HG03469 (cell line): ENCODE results near the gene TBC1D16.

Source experiments
- ATAC-seq: cut with Tn5 transposase; IDR thresholded peaks from one replicate; pipeline ENCODE4 v1.9.1; 2021; ENCODE audit warnings: mild to moderate bottlenecking, moderate library complexity, moderate number of reproducible peaks; ENCODE audit not compliant: unreplicated experiment

Gene TBC1D16

DNA sequence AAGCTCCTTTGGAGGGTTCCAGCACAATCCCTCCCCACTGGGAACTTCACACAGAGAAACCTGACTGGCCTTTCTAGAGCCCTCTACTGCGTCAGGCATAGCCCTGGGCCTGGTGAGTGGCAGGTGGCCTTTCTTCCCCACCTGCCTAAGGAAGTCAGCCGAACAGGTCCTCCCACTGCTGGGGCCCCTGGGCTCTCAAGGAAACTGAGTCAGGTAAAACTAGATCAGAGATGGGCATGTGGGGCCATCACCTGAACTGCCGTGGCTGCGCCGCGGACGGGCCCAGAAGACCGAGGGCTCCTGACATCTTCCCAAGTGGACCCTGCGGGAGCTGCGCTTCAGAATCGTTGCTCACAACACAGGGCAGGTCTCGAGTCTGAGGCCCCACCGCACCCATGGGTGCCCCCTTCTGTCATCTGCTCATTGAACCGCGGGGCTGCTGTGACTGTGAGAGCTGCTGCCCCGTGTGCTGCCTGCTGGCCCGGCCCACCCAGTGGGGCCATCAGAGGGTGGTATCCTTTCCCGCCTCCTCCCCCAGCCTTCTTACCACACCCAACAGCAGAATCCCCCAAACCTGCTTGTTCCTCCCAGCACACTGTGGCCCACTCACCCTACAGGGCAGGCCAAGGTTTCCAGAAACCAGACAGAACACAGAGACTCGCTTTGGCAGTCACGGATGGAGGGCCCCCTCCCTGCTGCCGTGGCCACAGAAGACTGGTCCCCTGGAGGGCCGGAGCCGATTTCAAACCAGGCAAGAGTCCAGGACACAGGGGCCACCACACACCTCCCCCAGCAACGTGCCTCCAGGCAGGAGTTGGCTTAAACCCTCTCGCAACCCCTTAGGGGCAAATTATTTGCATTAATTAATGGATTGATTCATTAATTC, 81.1 kb downstream of the TBC1D16 start:
- no peak for ATAC-seq

DNA sequence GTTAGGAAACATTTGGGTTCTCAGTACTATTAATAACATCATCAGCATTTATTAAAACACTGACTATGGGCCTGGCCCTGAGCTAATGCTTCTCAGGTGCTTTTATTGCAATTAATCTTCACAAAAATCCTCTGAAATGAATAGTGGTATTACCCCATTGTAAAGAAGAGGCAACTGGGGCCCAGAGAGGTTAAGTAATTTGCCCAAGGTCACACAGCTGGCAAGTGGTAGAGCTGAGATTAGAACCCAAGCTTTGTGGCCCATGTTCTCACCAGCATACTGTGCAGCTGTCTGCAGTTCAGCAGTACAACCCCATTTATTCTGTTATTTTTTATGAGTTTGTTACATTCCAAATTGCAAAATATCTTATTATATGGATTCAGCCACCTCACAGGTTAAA, 82.3 kb downstream of the TBC1D16 start:
- ATAC-seq, result no peak

DNA sequence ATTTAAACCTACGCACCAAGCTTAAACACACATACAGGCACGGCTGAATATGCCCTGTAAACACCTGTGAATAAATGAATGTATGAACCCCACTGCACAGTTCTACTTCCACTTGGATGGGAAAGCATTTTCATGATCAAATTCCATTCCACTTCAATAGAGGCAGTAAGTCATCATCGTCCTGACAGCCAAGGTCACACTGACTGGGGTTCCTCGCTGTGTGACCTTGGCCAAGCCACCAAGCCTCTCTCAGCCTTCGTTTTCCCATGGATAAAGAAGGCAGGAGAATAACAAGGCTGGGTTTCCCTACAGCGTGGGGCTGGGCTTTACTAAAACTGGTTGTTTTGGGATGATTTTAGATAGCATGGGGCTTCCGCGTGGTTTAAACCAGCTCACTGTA, 82.8 kb downstream of the TBC1D16 start:
- no peak for ATAC-seq

DNA sequence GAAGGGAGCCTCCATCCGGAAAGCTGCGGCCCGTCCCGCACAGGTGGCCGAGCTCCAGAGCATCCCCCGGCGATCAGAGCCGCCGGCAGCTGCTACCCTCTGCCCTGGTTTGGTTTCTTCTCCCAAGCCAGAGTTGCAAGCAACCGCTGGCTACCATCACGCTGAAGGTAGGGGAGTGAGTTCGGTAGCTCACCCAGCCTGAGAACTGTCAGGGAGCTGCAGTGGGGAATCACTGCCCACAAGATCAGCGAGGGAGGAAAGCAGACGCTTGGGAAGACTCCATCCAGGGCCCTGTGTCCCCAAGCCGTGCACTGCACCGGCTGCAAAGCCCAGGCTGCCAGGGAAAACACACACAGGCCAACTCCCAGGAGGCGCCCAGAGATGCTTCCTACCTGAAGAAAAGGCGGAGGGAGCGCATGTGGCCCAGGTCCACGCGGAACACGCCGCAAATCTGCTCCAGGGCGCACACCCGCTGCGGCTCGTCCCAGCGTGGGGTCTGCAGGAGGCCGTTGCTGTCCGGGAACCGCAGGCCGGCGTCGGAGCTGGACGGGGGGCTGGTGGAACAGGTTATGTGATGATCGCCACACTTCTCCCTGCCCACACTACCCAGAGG, 83.3 kb downstream of the TBC1D16 start:
- no peak for ATAC-seq

DNA sequence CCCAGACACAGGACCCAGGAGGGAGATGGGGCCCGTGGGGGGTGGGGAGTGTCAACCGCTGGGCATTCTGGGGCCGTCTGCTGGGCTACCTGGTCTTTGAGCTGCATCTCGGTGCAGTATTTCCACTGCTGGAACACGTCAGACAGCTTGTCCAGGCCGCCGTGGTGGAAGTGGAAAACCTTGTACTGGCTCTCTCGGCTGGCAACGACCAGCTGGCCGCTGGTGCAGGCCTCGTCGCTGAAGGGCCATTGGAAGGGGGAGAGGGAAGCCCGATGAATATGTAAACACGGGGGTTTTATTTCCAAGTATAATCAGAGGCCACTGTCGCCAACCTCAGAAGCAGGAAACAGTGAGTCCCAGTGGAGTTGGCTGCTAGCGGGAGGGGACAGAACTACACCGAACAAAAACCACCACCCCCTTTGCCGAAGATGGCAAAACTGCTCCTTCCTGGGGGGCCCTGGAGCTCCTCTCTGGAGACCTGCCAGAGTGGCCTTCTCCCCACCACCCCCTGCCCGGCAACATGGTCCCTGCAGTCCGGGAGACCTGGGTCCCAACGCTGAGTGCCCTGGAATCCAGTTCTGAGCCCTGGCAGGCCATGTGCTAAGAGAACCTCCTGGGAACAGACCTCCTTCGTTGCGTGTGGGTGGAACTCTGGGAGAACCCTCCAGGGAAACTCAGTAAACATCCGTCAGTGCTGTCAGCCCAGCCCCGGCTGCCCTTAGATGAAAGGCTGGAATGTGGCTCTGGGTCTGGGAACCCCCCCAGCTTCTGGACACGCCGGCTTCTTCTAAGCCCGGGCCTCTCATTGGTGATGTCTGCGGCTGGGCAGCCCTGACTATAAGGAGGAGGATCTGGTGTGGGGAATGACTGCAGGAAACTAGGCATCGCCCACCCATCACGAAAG, 84.1 kb downstream of the TBC1D16 start:
- no peak for ATAC-seq

DNA sequence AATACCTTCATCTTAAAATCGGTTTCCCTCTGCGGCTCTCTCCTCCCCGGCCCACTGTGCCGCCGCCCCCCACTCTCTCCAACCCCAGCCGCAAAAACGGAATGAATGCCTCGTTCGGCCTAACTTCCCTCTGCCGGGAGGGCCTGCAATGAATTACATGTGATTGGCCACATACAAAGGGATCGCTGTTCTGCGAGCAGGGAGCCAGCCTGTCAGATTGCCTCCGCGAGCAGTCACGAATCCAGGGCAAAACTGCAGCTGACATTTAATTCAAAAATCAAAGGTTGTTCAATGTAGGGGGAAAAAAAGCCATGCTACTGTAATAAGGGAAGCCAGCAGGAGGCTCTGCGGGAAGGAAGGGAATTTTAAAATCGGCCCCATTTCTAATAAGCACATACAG, 84.9 kb downstream of the TBC1D16 start:
- ATAC-seq, result no peak

DNA sequence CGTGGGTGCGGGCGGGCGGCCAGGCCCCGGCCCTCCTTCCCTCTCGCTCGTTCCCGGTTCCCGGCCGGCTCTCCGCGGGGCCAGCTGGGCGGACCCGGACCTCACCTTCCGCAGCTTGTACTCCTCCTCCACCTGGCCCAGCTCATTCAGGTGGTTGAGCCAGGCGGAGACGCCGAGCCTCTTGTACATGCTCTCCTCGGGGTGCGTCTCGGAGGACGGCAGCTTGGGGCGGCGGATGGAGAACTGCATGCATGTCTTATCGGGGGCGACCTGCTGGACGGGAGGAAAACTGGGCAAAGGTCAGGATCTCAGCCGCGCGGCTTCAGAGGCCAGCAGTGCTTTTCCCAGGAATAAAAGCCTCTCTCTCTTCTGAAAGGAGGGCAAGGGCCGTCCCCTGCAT, 85.4 kb downstream of the TBC1D16 start:
- no peak for ATAC-seq

DNA sequence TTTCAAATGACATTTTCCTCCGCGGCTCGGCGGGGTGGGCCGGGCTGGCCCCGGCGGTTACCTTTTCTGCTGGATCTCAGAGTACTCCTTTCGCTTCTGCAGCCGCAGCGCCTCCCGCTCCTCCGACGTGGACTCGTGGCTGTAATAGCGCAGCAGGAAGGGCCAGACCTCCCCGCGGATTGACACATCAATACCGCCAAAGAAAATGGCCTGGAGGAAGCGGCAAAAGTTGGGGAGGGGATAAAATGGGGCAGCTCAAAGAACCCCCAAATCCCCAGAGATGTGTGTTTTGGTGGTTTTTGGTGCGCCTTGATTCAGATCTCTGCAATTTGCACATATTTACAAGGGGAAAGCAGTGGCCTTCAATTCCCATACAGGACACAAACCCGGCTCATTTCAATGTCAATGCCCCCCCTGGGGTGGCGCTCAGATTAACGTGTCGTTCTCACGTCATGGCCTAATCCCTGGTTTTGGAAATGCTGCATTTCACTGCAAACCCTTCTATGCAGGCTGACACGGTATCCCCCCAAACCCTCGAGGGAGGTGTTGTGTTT, 85.9 kb downstream of the TBC1D16 start:
- no peak for ATAC-seq

DNA sequence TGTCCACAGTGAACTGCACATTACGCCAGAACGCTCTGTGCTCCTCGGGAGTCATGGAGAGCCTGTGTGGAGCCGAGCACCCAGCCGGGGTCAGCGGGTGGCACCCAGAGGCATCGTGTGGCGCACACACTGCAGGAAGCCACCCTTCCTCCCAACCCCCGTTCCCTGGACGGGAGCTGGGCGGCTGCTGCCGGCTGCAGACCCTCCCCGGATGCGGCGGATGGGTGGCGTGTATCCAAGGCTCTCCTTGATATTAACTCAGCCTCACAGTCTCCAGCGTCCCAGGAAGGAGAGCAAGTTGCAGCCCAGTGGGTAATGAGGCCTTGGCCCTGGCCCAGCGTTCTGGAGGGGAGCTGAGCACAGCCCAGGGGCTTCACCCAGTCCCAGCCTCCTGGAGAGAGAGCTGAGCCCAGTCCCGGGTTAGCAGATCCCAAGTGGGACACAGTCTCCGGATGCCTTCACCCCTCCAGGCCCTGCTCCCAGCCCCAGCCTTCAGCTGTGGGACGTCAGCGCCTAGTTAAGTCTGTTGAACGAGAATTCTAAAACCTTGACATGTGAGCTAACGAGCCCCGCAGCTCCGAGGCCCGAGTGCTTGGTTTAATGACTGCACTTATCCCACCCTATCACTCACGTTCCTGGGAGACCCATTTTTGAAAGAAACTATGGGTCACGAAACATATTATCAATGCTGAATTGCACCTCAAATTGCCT, 86.6 kb downstream of the TBC1D16 start:
- ATAC-seq, result no peak

DNA sequence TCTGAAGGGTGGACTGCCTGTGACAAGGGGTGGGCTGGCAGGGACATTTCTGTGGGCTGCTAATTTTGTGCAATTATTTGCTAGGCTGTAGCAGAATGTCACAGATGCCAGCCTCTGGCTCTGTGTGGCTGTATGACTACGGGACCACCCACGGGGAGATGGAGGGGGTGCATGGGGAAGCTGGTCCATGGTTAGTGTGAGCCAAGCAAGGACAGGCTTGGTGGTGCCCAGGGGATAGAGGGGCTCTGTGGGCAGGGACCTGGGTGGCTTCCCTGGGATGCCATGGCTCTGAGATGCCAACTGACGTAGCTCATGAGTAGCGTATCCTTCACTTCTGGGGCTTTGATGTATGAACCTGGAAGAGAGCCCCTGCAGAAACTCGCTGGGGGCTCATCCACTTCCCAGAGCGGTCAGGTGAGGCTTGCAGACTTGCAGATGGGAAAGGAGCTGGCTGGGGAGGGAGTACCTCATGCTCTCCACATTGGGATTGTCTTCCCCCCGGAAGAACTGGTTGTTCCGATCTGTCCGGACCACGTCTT, 87.2 kb downstream of the TBC1D16 start:
- no peak for ATAC-seq

DNA sequence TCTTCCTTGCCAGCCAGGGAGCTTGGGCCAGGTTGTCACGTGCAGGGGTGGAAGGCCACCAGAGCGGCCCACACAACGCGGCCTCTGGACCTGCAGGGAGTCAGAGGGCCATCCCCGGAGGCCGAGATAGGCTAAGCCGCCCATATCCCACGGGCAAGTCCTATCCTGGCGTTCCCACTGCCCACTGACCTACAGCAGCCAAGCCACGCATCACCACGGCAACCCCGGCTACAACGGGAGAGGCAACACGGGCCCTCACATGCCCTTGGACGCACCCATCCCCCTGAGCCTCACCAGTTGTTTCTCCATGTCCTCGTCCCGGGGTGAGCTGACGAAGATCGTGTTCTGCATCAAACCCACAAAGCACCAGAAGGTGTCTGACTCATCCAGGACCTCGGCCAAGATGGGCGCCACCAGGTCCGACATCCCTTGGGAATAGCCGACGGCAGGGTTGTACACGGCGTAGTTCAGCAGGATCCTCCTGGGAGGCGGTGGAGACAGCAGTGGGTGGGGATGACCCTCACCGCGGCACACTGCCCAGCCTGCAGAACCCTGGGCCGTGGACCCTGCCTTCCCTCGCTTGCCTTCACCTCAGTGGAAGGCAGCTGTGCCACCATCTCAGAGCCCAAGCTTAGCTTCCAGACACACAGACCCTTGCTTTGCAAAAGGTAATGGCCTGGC, 88.2 kb downstream of the TBC1D16 start:
- ATAC-seq, result no peak

DNA sequence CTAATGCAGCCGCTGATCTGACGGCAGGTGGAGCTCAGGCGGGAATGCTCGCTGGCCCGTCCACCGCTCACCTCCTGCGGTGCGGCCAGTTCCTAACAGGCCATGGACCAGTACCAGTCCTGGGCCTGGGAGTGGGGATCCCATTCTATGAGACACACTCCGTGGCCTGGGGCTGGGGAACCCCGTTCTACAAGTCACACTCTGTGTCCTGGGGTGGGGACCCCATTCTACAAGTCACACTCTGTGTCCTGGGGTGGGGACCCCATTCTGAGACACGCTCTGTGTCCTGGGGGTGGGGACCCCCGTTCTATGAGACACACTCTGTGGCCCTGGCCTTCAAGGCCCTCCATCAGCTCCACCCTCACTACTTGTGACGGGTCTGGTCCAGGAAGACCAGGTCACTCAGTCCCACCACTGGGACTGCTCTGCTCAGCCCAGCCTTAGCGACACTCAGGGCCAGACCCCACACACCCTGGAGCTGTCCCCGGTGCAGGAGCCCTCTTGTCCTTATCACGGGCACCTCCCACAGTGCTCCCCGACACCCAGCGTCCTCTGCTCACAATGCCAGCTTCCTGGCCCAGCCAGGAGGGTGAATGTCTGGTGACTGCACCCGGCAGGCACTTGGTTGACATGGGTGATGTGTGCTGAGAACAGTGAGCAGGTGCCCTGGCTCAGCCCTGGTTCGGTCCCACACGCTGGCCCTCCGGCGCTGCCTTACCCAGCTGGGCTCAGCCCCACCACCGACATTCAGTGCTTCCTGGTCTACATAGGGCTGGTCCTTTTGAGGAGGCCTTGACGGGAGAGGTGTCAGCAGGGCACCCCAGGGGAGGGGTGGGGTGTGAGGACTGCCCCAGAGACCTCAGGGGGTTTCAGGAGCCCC, 89.1 kb downstream of the TBC1D16 start:
- ATAC-seq, result no peak

DNA sequence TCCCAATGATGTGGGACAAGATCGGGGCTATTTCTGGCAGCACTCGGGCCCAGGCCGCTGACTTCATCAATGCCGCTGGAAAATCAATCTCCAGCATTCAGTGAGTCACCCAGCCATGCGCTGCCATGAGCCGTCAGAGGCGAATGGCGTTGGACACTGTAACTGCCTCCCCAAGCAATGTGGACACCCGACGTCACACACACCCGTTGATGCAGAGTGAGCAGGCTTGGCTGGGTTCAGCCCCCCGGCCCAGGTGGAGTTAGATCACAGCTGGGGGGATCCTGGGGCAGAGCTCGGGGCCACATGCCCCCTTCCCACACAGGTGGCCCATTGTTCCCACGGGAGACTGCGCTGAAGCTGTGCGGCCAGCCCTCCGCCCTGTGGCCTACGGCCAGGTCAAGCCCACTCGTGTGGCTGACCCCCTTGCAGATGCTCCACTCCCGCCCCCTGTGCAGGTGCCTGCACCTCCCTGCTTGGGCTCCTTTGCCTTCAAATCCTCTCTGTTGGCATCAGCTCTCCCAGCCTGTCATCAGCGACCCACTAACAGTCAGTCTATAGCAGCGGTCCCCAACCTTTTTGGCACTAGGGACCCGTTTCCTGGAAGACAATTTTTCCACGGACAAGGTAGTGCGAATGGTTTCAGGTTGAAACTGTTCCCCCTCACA, 89.9 kb downstream of the TBC1D16 start:
- ATAC-seq, result no peak

DNA sequence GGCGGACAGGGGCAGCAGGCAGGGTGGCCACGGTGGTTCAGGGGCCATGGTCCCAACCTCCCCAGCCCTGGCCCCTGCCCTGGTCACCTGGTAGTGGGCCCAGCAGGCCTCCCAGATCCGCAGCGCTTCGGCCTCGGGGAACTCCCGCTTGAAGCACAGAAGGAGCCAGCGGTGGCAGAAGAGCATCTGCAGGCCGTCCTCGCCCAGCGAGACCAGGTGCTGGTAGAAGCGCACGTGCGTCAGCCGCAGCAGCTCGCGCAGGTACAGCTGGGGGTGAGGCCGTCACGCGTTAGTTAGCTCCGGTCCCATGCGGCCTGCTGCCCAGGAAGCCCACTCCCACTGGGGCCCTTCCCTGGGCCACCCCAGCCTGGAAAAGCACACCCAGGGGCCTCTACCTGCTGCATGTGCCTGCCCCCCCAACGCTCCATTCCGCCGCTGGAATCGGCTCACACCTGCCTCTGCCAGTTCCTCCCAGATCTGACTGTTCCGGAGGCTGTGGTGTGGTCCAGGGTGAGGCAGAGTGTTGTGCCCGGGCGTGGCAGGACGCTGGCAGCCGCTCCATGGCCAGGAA, 90.8 kb downstream of the TBC1D16 start:
- ATAC-seq, result no peak

DNA sequence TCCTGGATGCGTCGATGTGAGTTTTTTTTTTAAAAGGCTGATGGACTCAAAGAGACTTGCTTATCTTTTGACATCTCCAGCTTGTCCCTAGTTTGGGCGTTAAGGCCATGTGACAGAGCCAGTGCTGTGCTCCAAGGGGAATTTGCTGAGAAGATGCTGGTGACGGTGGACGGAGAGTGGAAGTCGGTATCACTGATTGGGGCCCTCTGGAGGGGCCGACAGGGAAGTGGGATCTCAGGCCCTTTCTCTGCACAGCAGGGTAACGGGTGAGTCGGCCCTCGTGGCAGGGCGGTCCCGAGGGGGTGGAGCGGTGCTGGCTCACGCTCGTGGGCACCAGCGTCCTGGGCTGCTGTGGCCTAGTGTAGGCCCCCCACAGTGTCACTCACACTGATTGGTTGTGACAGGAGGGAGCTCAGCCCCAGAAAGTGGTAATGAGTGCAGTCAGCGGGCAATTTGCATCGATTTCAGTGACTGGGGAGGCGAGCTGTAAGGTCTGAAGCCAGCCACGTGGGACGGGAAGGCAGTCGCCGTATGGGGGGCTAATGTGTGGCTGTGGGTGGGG, 91.3 kb downstream of the TBC1D16 start:
- ATAC-seq, result no peak

DNA sequence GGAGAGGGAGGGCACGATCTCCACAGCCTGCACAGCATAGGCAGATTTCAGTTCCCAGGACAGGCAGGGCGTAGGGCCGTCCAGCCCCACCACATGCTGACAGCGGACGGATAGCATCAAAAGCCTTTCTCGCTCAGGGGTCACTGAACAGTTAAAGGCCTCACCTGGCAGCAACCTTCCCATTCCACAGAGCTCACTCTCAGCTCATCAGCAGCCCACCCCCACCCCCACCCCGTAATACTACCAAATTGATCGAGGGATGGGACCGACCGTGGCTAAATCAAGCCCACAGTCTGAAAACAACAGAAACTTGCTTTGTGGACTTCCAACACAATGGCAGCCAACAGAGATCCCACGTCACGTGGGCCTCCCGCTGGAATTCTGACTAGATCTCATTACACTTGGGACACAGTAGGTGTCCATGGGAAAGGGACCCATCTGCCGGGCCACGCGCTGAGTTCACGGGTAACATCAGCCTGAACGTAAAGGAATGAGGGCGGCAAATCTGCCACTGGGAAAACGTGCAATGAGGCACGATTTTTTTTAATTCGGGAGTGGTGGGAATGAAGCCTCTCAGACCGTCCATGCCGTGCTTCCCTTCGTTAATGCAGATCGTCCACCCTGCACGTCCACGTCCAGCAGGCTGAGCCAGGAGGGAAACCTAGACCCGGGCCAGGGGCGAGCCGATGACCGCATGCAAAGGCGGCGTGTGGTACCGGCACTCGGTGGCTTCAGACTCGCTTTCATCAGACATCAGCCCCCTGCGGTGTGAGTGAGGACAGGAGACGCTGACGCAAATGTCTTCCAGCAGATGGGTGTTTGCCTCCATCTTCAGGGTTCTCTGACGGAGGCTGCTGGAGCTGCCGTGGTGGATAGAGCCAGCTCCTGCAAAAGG, 92.1 kb downstream of the TBC1D16 start:
- no peak for ATAC-seq
